GM10266 (cell line): ENCODE measurements around the gene CRYBG3.
A peak's percentile ranks its signal among the peaks of the same experiment; 100 is the strongest.

Experiments
- DNase-seq: peaks from one replicate; pipeline ENCODE4 v3.0.0; 2012; ENCODE audit errors: extremely low spot score
- TF ChIP-seq, protein P1 (sequence below): IDR thresholded peaks from 2 replicates; pipeline ENCODE4 v1.5.1; 2012; ENCODE audit warnings: mild to moderate bottlenecking, low read depth; ENCODE audit not compliant: control insufficient read depth, insufficient read depth; ENCODE audit errors: missing control alignments

CRYBG3 gene

DNA sequence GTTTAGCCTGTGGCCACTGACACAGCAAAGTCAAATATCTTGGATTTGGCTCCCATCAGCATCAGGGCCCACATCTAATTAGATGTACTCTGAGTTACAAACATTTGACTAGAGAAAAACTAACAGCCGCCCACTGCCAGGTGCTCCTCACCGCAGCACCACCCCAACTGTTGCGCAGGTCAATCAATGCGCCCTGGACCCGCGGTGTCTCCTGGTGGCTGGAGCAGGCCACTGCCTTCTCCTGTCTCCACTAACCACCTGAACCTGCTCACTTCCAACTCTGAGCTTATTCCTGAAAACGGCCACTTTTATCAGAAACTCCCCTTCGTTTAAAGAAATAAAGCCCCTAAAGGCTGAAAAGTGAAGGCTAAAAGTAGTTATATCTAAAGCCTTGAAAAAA, 146.2 kb downstream of the CRYBG3 start:
- TF ChIP-seq, protein P1, sequence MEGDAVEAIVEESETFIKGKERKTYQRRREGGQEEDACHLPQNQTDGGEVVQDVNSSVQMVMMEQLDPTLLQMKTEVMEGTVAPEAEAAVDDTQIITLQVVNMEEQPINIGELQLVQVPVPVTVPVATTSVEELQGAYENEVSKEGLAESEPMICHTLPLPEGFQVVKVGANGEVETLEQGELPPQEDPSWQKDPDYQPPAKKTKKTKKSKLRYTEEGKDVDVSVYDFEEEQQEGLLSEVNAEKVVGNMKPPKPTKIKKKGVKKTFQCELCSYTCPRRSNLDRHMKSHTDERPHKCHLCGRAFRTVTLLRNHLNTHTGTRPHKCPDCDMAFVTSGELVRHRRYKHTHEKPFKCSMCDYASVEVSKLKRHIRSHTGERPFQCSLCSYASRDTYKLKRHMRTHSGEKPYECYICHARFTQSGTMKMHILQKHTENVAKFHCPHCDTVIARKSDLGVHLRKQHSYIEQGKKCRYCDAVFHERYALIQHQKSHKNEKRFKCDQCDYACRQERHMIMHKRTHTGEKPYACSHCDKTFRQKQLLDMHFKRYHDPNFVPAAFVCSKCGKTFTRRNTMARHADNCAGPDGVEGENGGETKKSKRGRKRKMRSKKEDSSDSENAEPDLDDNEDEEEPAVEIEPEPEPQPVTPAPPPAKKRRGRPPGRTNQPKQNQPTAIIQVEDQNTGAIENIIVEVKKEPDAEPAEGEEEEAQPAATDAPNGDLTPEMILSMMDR = no peak
- DNase-seq = no peak

DNA sequence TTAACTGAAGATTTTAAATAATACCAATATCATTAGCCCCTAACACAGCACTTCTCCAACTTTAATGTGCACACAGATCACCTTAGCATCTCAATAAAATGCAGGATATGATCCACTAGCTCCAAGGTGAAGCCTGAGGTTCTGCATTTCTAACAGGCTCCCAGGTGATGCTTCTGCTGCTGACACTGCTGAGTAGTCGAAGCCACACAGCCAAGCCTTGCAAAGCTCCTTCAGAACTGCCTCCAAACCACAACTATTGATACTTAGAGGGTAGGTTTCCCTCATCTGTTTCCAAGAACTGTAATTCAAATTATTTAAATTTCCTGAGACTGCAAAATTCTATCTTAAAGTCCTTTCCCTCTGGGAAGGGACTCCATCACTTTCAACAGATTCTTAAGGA, 146.6 kb downstream of the CRYBG3 start:
- TF ChIP-seq, protein P1 = no peak
- no peak for DNase-seq

DNA sequence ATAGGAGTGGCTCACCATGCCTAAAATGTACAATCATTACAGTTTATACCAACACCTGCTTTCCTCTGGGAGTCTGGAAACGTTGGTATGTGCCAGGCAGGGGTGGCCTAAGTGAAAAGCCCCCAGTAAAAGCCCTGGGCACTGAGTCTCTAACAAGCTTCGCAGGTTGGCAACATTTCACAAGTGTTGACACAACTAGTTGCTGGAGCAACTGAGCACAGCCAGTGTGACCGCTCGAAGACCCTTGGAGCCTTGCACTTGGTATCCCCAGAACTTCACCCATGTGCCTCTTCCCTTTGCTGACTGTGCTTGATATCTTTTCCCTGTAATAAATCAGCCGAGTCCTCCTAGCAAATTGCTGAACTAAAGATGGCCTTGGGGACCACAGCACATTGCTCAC, 147.7 kb downstream of the CRYBG3 start:
- TF ChIP-seq, protein P1 = no peak
- DNase-seq = no peak

DNA sequence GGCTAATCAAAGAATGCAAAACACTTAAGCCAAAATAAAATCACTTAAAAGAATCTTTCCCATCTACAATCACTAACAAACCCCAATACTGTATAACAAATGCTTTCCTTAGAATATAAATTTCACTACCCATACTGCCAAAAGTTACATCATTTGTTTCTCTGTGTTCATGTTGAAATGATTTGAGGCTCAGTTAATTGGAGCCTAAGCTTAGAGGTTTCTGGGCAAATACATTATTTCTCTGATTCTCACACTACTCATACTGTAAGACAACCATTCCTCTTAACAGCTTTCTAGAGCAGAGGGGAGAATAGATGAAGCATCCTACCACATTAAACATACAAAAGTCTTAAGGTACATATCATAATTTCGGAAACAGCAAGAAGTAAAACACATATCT, 148.3 kb downstream of the CRYBG3 start:
- TF ChIP-seq, protein P1 = no peak
- DNase-seq = no peak

DNA sequence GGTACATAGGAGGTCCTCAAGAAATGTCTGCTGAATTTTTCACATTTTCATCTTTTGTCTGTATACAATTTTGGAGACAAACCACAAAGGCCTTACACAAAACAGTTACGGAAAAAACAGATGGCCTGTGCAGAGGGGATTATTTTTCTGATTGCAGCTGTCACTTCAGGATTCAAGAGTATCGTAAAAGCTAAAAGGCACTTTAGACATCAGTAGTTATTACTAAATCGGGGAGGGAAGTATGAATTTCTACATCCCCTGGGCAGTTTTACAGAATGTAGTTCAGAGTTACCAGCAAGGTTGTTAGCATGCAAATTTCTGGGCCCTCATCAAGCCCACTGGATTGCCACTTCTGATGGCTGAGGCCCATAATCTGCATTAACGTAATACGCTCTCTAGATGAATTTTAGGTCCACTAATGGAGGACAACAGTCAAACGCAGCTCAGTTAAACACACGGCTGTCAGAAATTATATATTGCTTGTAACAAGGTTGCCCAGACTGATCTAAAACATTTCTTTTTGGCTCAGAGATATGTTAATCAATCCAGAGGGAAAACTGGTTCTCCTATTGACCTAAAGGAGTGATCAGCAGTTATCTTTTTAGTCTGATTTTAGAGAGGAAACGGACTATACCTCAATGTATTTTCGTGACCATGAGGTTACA, 149.3 kb downstream of the CRYBG3 start:
- no peak for DNase-seq

DNA sequence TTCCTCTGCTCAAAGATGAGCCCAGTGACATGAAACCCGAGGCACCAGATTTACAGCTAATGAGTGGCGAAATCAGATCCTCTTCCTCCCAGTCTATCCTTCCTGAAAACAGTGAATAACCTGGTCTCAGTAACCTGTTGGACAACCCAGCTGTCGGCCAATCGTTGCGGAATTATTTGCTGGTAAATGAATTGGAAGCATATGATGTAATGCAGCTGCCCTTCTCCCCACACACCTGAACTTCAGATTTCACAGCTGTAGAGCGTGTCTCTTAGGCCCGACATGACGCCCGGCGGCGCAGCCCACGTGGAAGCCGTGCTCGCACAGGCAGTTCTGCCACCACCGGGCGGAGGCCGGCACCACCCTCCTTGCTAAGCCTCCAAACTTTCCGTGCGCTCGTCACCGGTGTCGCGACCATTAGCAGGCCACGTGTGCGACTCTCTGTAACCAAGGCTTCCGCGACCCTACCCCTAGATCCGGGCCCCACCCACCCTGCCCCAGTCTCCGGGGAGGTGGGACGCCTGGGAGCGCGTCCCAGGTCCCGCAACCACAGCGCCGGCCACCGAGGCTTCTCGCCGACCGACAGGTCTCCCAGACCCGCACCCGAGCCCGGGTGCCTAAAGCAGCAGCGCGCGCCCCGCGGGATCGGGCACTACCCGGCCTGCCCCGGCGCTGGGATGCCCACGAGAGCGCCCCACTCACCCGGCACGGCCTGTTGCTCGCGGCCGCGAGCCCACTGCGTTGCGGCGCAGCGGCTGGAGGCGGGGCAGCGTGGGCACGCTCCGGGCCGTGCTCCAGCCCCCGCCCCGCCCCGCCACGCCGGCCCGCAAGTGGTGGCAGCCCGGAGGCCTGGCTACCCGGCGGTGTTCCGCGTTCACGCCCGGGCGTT, 150.1 kb downstream of the CRYBG3 start, which contains the start of gene RIOX2:
Gene RIOX2, minus strand, starts transcription at position 753 of the 889 bp plus-strand sequence. CDS start 4,838 bp downstream, outside the sequence.
- DNase-seq = peak; percentile 78

More for the DNA sequence above, 149.3 kb downstream of the CRYBG3 start:
- TF ChIP-seq, protein P1 = no peak

DNA sequence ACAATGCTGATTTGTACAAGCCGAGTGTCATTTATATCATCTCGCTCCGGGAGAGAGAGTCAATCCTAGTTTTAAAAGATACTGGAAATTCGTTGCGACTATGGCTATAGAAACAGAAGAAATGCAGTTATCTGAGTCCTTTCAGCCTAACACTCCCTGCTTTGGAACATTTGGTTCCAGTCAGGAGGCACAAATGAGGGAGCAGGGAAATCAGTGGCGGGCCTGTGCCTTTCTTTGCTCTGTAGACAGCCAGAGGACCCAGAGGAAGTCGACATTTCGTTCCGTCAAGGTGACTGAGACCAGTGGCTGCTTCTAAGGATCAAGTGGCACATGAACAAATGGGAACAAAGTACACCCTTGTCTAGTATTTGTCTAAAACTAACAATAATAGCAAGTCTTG, 151.2 kb downstream of the CRYBG3 start:
- no peak for DNase-seq
- TF ChIP-seq, protein P1 = no peak

More for the DNA sequence above, 150.1 kb downstream of the CRYBG3 start, which contains the start of gene RIOX2:
- TF ChIP-seq, protein P1 = peak; percentile 11
